Keratinocyte (primary cell): ENCODE data around the gene ADGRA1.

Experiments used
- CTCF ChIP-seq, 3 experiments: IDR thresholded peaks in 1 of 3; conservative IDR thresholded peaks in 1 of 3; optimal IDR thresholded peaks in 1 of 3; 2 replicates in 2 of 3; 3 replicates in 1 of 3; pipeline versions ENCODE3 to v1.5.1; 2011; ENCODE audit warnings: low read length in 3 of 3, mild to moderate bottlenecking in 3 of 3, moderate library complexity in 2 of 3, control low read depth in 1 of 3, inconsistent platforms in 1 of 3; ENCODE audit not compliant: insufficient read depth in 2 of 3; ENCODE audit errors: extremely low read depth in 1 of 3
- EZH2 ChIP-seq: IDR thresholded peaks from one replicate; pipeline ENCODE4 v1.6.1; 2012; ENCODE audit warnings: inconsistent platforms, mild to moderate bottlenecking, low read length, moderate library complexity

GRCh38 chr10:133115976-133116375, 28.3 kb downstream of the ADGRA1 start:
- TF ChIP-seq CTCF (optimal IDR thresholded peaks at IDR 0.05 in 1 of 3, IDR thresholded peaks at IDR 0.05 in 1 of 3, conservative IDR thresholded peaks at IDR 0.05 in 1 of 3; ENCODE audit: extremely low read depth in 1 of 3, insufficient read depth in 2 of 3, low read length in 3 of 3) (no peak), EZH2 (no peak)
